Measurements from ENCODE around the gene WRAP53. TPM values are rescaled to one million over a fixed set of nuclear protein-coding genes. Genes with fewer than 3 reads are reported as not detected.
A peak's percentile ranks its signal among the peaks of the same experiment; 100 is the strongest.

WRAP53 gene
- total RNA-seq, 1 donor from 2014 or later = 22.1 TPM

DNA sequence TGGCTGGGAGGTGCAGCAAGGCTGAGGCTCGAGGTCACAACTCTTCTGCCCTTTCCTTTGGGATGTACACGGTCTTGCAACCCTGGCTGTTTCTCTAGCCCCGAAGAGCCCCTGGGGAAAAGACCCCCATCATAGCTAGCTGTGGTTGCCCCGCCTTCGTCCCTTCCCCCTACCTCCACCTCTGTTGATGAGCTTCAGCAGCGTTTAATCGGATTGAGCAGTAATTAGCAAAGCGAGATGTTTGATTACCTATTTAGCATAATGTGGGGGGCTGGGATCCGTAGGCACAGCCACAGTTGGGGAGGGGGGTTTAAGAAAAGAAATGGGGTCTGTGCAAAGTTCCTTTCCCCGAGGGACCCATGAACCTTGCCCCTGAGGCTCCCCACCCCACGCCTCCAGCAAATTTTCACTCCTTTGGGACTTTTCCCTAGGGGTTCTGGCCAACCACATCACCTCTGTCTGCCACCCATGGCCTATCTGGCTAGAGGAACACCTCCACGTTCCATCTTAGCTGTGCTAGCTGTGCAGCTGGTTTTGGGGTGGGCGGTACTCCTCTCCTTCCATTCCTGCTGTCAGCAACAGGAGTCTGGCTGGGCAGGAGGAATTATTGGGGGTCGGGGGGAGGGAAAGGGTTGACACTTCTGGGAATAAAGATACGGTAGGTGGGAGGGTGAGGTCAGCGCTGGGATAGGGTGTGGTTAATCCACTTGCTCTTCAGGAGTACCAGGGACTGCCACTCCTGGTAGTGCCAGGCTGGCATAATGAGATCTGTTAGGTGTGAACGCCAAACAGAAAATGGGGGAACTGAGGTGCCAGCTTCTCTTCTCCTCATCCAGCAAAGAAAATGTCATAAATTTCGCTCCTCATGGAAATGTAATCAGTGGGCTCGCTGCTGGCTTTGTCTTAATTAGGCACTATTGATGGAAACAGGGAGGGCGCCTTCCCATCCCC is 27.9 kb downstream of the WRAP53 start:
- H3K9me3 Mint-ChIP-seq = no peaks in the 10 kb centered on the region
- peak overlapping the region; percentile 63 for H3K27ac Mint-ChIP-seq
- peaks cover 60% of the 10 kb centered on the region for H3K27me3 Mint-ChIP-seq
- H3K4me1 Mint-ChIP-seq (ENCODE audit: unreplicated experiment) = peaks cover 46% of the 10 kb centered on the region
- no peaks in the 10 kb centered on the region for H3K36me3 Mint-ChIP-seq
- peak overlapping the region; percentile 93 for H3K4me3 Mint-ChIP-seq
- TF ChIP-seq, protein P1, sequence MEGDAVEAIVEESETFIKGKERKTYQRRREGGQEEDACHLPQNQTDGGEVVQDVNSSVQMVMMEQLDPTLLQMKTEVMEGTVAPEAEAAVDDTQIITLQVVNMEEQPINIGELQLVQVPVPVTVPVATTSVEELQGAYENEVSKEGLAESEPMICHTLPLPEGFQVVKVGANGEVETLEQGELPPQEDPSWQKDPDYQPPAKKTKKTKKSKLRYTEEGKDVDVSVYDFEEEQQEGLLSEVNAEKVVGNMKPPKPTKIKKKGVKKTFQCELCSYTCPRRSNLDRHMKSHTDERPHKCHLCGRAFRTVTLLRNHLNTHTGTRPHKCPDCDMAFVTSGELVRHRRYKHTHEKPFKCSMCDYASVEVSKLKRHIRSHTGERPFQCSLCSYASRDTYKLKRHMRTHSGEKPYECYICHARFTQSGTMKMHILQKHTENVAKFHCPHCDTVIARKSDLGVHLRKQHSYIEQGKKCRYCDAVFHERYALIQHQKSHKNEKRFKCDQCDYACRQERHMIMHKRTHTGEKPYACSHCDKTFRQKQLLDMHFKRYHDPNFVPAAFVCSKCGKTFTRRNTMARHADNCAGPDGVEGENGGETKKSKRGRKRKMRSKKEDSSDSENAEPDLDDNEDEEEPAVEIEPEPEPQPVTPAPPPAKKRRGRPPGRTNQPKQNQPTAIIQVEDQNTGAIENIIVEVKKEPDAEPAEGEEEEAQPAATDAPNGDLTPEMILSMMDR (conservative IDR thresholded peaks at IDR 0.05) = no peak
- no peak for DNase-seq (ENCODE audit: extremely low spot score, unreplicated experiment)

GRCh38 chr17:7716901-7717755 is 28.9 kb downstream of the WRAP53 start, which contains the start of gene DNAH2:
Gene DNAH2, plus strand, starts transcription at chr17:7717744. Its CDS starts 1,991 bp downstream, at chr17:7719735.
- DNase-seq (ENCODE audit: extremely low spot score, unreplicated experiment) = peak; percentile 92
- peak within 1 kb of the TSS; percentile 93 for H3K4me3 Mint-ChIP-seq
- no peaks in the 10 kb centered on the region for H3K9me3 Mint-ChIP-seq
- H3K4me1 Mint-ChIP-seq (ENCODE audit: unreplicated experiment) = peaks cover 41% of the 10 kb centered on the region
- peaks cover 58% of the 10 kb centered on the region for H3K27me3 Mint-ChIP-seq
- H3K27ac Mint-ChIP-seq = peak within 1 kb of the TSS; percentile 63
- no peaks in the 10 kb centered on the region for H3K36me3 Mint-ChIP-seq
- TF ChIP-seq, protein P1 (conservative IDR thresholded peaks at IDR 0.05) = peak; percentile 58

DNA sequence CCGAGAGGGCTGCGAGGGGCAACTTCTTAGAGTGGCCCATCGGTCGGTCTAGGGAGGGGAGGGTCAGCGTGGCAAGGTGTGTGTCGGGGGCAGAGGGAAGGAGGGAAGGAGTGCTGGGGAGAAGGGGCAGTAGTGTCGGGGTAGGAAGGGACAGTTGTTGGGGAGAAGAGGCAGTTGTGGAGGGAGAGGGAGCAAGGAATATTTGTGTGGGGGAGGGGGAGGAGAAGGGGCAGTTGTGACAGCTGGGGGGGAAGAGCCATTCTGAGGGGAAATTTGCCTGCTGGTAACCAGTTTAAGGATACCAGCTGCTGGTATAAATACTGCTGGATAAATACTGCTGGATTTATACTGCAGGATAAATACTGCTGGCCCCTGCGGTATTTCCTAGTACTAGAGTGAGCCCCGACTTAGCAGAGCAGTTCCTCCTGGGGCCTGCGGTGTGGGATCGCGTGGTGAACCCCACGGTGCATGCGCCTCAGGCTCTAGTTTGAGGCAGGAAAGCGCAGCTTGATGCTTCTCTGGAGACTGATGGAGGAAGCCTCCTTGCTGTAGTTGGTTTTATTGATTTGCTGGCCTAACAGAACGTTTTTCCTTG is 29.6 kb downstream of the WRAP53 start:
- Mint-ChIP-seq H3K27ac (no peak overlapping the region), H3K9me3 (no peaks in the 10 kb centered on the region), H3K4me1 (ENCODE audit: unreplicated experiment) (peaks cover 33% of the 10 kb centered on the region), H3K27me3 (peaks cover 56% of the 10 kb centered on the region), H3K4me3 (peak overlapping the region; percentile 93), H3K36me3 (no peaks in the 10 kb centered on the region)
- DNase-seq (ENCODE audit: extremely low spot score, unreplicated experiment) = no peak
- TF ChIP-seq, protein P1 (conservative IDR thresholded peaks at IDR 0.05) = no peak

- TF ChIP-seq, protein P1 (conservative IDR thresholded peaks at IDR 0.05) = no peak
- H3K36me3 Mint-ChIP-seq = no peaks in the 10 kb centered on the region
These were observed 31.4 kb downstream of the WRAP53 start for GRCh38 chr17:7719661-7720060.

DNA sequence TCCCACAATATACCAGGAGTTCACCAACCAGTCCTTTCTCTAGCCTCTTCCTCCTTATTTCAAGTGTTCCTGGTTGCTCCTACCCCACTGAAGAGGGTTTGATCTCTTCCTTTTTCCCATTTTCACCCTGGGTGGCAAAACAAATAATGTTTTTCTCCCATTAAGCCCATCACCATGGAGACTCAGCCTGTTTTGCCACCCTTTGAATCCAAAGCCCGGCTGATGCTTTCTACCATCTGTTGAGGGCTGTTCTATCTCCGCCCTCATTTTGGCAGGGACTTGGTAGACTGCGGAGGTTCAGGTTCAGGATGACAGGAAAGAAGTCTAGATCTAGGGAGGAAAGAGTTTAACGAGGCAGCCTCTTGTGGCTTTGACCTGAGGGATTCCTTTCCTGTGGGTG is 31.8 kb downstream of the WRAP53 start:
- peaks cover 26% of the 10 kb centered on the region for H3K4me1 Mint-ChIP-seq (ENCODE audit: unreplicated experiment)
- peaks cover 51% of the 10 kb centered on the region for H3K27me3 Mint-ChIP-seq
- no peaks in the 10 kb centered on the region for H3K9me3 Mint-ChIP-seq
- TF ChIP-seq, protein P1 (conservative IDR thresholded peaks at IDR 0.05) = no peak
- DNase-seq (ENCODE audit: extremely low spot score, unreplicated experiment) = no peak
- H3K4me3 Mint-ChIP-seq = no peak overlapping the region
- H3K27ac Mint-ChIP-seq = no peak overlapping the region
- no peaks in the 10 kb centered on the region for H3K36me3 Mint-ChIP-seq

More at GRCh38 chr17:7719661-7720060, 31.4 kb downstream of the WRAP53 start:
- DNase-seq (ENCODE audit: extremely low spot score, unreplicated experiment) = no peak
- Mint-ChIP-seq H3K27ac (no peak overlapping the region), H3K27me3 (peaks cover 51% of the 10 kb centered on the region), H3K4me1 (ENCODE audit: unreplicated experiment) (peaks cover 27% of the 10 kb centered on the region), H3K4me3 (no peak overlapping the region), H3K9me3 (no peaks in the 10 kb centered on the region)
